ENCODE data around the gene PHETA1.

Gene PHETA1

DNA sequence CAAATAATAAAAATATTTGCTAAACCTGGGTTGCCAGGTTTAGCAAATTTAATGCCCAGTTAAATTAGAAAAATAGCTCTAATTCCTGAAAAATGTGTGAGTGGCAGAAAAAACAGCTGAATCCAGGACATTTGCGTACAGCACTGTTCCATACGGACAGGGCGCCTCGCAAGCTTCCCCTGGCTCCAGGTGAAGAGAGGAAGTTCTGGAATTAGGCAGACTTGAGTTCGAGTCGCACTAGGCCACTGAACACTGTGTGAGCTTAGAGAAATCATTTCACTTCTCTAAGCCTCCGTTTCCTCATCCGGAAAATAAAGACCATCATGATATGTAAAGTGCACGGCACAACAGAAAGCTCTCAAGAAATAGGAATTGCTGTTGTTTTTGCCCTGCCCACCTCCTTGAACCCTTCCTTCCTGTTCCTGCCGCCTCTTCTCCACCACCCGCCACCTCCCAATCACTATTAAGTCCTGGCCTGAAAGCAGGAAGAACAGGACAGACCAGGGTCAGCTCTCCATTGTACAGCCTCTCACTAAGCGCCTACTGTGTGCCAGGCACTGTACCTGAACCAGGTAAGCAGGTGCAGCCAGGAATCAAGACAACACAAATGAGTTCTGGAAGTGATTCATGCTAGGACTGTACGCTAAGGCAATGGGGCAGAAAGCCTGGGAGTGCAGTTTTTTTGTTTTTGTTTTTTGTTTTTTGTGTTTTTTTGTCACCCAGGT lies 763 bp upstream of the PHETA1 start:
- no peak for DNase-seq (ENCODE audit: low spot score)

DNA sequence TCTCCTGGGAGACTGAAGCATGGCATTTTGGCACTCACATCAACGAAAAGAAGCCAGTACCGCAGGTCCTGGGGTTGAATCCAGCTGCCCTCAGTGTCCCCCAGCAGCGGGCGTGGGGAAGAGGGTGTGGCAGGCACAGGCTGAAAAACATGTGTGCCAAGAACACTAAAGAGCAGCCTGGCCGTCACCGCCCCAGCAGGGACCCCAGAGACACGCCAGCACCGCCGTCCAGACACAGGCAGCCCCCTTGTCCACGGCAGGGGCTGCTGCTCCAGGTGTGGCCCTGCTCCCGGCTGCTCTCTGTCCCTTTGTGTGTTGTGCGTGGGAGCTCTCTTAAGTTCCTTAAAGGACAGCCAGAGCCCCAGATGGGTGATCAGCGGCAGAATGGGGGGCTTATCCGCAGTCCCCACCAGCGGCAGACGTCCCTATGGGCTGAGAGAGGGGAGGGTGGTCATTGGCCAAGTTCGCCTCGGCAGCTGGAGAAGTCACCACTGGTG lies 556 bp downstream of the PHETA1 start:
- no peak for DNase-seq (ENCODE audit: low spot score)

DNA sequence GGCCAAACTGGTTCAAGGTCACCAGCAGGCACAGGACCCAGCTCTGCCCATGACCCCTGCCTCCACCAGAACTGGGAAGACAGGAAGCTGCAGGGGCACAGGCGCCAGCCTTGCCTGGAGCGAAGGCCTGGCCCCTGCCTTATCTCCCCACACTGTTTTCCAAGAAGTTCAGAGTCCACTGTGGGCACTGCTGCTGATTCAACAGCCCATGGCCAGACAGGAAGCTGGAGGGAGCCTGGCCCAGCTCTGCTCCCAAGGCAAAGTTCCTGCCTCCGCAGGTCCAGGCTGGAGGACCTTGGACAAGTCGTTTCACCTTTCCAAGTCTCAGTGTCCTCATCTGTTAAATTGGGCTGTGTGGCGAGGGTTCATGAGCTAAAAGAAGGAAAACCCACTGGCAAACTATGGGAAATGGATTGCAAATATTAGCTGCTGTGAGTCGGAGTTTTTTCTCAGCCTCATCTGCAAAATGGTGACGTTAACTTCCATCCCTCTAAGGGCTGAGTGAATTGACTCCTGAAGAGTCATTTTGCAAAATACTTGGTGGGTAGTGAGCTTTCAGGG lies 1.2 kb downstream of the PHETA1 start:
- no peak for DNase-seq (ENCODE audit: low spot score)

DNA sequence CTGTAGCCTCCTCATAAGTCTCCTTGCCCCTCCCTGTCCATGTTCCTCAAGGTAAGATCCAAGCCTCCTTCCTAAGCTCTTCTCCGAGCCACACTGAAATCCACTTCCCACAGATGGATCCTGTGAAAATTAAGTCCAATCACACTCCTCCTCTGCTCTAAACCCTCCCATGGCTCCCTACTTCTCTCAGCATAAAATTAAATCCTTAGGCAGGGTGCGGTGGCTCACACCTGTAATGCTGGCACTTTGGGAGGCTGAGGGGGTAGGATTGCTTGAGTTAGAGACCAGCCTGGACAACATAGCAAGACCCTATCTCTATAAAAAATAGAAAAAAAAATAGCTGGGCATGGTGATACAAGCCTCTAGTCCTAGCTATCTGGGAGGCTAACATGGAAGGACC lies 2.3 kb downstream of the PHETA1 start:
- no peak for DNase-seq (ENCODE audit: low spot score)

DNA sequence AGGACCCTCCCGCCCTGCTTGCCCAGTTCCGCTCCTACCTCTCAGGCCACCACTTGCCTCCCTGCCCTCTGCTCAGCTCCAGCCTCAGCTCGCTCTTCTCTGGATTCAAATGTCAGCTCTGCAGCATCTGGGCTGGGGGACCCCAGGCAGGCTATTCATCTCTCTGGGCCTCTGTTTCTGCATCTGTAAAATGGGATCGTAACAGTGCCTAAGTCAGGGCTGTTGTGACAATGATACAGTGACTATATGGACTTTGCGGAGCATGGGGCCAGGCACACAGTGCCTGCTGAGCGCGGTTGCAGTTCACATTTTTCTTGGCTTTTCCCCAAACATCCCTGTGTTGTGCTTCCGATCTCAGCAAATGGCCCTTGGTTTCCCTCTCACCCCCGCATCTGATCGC lies 2.8 kb downstream of the PHETA1 start:
- no peak for DNase-seq (ENCODE audit: low spot score)

DNA sequence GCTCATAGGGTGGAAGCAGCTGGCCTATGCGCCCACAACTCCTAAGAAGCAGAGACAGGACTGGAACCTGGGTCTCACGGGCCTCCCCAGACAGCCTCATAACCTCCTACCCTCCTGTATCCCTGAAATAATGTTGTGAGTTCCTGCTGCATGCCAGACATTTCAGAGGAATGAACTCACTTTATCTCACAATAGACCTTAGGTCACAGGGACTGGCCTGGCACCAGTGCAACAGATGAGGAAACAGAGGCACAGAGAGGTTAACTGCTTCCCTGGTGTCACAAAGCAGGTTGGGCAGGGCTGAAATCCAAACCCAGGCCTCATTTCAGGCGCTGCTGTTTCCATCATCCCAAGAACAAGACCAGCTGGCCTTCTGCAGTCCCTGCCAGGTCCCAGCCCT lies 5.3 kb downstream of the PHETA1 start:
- DNase-seq (ENCODE audit: low spot score): no peak

DNA sequence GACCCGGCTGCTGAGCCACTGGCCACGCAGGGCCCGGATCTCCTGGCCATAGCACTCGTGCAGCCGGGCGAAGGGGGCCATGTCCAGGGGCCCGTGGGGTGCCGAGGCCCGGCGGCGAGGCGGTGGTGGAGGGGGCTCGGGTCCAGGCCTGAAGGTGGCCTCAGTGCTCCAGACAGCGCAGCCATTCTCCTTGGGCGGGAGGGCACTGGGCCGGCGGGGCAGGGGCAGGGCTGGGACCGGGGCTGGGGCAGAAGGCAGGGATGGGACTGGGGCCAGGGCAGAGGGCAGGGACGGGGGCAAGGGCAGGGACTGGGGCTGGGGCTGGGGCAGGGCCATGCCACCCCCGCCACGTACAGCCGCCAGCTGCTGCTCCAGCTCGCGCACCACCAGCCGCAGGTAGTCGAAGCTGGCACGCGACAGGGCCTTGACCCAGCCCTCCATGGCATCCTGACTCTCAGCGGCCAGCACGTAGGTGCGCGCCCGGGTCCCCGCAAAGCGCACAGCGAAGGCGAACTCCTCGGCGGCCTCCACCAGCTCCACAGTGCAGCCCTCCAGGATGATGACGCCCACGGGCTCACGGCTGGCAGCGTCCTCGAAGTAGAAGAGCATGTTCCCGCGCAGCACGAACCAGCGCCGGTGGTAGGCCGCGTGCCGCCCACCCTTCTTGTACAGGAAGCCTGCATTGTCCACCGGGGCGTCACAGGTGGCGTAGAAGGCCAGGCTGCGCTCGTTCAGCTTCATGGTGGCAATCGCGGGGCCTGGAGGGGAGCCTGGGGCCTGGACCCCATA lies 6.0 kb downstream of the PHETA1 start:
- DNase-seq (ENCODE audit: low spot score): no peak

DNA sequence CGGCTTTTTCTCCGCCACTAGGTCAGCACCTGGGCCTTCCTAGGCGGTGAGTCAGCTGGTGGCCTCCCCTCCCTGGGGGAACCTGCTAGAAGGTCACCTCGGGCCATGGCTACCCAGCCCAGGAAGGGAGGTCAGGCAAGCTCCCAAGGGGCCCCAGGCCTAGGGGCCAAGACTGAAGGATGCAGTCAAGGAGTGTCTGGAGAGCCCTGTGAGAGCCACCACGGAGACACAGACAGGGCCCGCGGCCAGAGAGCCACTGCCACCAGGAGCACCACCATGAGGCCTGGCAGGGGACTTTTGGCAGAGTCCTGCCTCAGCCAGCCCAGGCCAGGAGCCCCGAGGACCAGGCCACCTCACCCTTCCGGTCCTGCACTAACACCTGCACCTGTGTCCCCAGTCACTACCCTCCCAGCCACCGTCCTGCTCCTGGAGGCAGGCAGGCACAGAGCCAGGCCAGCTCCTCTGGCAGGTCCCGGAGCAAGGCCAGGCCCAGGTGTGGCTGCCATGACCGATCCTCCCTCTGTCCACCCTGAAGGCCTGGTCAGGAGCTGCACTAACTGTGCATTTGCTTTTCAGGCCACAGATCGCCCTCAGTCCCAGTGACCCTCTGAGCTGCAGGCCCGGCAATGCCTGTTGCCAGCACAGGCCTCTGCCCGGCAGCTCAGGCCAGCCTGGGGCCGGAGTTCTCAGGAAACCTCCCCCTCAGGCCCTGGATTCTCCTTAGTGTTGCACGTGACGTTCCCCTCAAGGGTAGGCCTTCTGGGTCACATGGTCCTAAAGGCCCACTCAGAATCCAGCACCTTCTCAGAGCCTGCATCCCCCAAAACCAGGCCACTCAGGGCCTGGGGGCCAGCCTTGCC lies 6.9 kb downstream of the PHETA1 start:
- no peak for DNase-seq (ENCODE audit: low spot score)

DNA sequence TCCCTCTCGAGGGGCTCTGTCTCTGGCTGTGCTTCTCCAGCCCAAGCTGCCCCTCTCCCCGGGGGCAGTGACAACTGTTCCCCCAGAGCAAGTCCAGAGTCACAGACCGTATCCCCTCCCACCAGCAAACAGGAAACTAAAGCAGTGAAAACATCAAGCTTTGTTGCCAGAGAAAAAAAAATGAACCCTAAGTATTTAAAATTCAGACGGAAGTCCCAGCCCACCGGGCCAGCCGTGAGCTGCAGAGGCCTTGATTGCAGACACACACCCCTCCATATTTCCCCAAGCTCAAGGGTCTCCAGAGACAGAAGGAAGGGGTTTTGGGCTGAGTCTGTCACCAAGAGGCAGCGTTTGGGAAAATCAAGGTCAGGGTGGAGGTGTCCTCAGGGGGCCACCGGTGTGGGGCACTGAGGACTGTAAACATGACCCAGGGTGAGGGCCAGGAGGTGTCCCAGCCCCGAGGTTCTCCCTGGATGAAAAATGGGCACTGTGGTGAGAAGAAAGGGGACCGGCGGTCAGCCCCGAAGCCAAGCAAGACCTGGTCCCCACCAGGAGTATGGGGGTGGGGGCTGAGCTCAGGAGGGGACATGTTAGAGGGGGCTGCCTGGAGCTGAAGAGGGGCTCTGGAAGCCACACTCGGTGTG lies 7.7 kb downstream of the PHETA1 start:
- DNase-seq (ENCODE audit: low spot score): no peak

DNA sequence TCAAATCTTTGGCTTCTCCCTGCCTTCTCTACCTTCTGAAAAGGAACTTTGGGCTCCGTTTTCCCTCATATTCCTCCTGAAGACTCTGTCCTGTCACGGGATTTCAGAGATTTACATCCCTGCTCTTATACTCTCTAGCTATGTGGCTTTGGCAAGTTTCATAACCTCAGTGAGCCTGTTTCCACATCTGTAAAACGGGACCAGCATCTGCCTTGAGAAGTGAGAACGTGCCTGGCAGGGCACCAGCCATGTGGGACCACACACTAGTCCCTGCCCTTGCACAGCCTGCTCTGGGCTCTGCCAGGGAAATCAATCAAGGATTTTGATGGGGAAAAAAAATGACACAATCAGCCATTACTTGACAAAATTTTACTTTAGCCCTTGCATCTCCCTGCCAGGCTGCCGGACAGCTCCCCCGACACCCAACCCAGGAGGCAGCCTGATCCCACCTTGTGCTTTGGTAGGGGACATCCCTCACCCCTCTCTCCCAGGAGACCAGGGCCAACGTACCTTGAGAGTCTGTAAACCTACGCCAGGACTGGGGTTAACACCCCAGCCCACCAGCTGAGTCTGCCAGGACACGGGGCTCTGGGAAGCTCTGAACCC lies 8.5 kb downstream of the PHETA1 start:
- DNase-seq (ENCODE audit: low spot score): no peak

DNA sequence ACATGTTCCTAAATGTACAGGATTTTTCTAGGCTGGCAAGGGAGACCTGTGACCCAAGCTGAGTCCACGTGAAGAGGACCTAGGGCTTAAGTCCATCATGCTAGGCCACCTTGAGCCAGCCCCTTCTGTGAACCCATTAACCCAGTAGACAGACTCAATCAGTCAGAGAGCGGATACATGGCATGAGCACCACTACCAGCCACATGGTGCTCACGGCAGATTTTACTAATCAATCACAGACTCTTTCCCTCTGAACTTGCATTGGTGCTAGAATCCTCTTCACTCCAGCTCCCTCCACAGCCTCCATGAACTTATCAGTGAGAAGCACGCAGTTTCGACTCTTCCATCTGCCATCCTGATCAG lies 9.0 kb downstream of the PHETA1 start:
- no peak for DNase-seq (ENCODE audit: low spot score)

DNA sequence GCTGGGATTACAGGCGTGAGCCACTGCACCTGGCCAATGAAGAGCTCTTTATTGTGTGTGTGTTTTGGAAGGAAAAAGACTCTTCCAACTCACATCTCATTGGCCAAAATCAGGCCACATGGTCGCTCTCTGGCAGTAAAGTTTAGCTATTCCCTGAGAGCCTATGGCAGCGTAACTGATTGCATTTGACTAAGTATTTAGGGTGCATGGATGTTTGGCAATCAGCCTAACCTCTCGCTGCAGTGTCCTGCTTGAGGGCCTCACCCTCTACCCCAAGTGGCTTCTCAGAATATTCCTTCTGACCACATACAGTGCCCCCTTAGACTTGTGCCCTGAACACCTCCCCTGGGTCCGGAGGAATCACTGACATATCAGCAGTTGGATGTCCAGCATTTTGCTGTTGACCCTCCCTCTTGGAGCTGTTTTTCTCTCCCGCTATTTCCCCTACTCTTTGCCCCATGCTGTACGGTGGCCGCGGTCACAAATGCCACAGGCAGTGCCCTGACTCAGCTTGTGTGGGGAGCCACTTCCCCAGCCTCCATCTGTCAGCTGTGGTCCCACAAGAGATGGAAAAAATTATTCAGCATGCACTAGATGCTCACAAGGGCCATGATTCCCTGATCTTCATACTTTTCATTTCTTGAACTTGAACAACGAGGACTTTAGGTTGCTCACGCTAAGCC lies 9.5 kb downstream of the PHETA1 start:
- no peak for DNase-seq (ENCODE audit: low spot score)

DNA sequence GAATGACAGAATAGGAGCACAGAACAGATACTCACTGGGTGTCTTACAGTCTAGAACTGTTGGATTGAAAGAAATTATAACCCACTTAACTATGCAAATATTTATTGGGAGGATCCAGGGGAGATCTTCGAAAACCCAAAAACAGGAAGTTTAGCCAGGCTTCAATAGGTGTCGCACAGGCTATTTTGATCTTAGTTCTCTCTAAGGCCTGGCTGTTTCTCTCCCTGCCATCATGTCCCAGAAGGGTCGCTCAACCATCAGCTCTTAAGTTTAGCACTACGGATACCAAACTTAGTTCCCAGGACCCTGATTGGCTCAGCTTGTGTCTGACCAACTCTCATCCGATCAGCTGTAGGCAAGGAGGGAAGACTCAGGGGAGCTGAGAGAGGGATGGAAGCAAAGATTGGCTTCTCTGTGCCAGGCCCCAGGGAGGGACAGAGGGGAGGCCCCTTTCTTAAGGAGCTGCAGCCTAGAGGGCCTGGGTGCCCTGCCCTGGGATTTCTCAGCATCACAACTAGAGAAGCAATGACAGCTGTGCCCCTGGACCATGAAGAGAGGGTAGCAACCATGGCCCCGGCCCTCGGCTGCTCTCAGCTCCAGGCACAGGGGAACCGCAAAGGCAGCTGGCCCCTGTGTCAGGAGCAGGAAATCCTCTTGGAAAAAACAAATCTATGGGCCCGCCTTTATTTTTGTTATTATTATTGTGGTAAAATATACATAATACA lies 13.5 kb downstream of the PHETA1 start:
- DNase-seq (ENCODE audit: low spot score): no peak

DNA sequence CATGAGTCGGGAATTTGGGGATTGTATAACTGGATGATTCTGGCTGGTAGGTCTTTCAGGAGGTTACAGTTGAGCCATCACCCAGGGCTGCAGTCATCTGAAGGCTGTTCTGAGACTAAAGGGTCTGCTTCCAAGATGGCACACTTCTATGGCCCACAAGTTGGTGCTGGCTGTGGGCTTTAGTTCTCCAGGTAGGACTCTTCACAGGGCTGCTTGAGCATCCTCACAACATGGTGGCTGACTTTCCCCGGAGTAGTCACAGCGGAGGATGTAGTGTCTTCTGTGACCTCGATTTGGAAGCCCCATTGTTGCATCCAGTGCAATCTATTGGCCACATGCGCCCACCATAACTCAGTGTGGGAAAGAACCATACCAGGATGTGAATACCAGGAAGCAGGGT lies 14.4 kb downstream of the PHETA1 start:
- DNase-seq (ENCODE audit: low spot score): no peak

DNA sequence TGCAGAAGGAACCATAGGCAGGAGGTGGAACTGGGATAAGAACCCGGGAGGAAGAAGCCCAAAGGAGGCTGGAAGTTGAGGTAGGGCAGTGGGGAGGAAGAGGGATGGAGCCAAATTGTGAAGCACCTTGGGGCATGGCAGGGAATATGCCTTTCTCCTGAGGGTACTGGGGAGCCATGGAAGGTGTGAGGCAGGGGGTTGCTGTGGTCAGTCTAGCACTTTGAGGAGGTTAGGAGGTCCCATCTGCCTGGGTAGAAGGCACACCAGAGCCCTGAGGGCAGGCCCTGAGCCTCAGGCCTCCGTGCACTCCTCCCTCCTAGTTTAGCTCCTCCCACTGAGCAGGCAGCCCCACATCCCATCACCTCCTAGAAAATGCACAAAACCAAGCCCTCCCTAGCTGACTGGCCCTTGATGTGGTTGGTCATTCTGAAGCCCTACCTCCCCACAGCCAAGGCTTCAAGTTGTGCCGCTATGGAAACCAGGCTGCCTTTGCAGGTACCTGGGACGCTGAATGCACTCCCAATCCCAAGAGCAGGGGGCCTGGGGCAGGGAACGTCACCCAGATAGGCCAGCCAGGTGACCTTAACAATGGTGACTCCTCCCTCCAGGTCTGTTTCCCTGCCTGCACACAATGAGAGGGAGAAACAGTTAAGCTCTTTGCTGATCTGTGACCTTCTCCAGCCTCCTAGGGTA lies 15.1 kb downstream of the PHETA1 start:
- no peak for DNase-seq (ENCODE audit: low spot score)

DNA sequence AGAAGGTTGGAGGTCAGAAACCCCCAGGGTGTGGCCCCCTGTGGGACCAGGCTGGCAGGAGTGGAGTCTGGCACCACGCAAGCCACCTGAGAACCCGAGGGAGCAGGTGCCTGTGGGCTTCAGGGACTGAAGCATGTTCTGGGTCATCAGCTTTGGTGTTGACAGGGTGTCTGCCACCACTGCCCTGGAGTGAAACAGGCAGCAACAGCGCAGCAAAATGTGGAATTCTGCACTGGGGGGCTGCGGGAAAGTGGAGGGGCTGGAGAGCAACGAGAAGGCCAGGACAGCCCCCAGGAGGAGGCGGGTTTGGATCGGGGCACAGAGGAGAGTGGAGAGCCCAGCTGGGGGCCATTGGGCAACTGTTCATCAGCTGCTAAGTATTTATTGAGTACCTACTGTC lies 15.9 kb downstream of the PHETA1 start:
- no peak for DNase-seq (ENCODE audit: low spot score)

DNA sequence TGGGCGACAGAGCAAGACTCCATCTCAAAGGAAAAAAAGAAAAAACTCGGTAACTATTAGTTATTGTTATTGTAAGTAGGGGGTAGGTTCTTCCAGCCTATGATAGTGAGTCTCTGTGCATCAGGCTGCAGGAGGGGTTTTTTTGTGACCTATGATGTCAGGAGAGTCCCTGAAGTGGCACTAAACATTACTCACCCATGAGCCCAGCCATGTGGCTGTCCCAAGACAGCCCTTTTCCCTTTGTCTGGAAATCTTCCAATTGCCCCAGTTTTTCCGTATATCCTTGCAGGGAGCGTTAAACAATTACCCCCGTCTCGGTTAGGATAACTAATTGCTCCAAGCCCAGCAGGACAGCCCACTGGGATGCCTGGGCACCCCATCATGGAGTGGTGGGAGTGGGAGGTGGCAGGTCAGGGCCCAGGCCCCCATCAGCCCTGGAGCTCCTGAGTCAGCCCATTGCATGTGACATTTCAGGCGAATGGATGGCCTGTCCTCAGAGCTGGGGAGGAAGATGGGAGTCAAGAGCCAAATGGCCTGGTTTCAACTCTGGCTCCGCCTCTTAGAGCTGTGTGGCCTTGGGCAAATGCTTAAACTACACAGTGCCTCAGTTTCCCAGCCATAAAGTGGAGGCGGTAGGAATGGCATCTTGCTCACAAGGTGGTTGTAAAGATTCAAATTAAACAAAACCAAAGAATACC lies 16.4 kb downstream of the PHETA1 start:
- DNase-seq (ENCODE audit: low spot score): no peak

DNA sequence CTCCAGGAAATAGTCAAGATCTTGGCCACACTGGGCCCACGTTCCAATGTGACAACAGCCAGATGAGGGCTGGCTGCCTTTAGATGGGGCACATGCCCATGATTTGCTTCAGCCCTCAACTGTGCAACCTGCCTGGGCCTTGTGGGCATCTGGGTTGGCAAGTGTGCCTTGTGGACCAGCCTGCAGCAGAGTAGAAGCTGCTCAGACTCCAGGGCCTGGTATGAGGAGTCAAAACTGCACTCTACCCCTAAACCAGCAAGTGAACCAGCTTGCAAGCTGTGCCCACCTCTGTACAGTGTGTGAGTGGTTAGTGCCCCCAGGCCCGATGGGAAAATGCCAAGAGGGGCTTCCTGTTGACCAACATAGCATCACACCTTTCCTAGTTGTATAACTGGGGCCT lies 17.9 kb downstream of the PHETA1 start:
- no peak for DNase-seq (ENCODE audit: low spot score)
